B cell (primary cell): ENCODE data around the gene IL1R2. TPM values are rescaled to one million over a fixed set of nuclear protein-coding genes. Genes with fewer than 3 reads are reported as not detected.

Experiments used
- ATAC-seq: fragments of 200-7000 bp; cut with Tn5 transposase; one replicate; pipeline ENCODE4 v1.10.0; 2021; ENCODE audit warnings: low read depth, mild to moderate bottlenecking, moderate number of reproducible peaks, moderate library complexity
- CTCF ChIA-PET: fragments of 350-600 bp; sonication (Branson Sonifier 250); formaldehyde crosslinking; loops from one replicate; lab custom pipeline; 2021; ENCODE audit warnings: antibody characterized with exemption, inconsistent platforms; lab: Charles Lee
- POLR2A ChIA-PET: fragments of 350-600 bp; sonication (Branson Sonifier 250); formaldehyde crosslinking; loops from one replicate; lab custom pipeline; 2021; ENCODE audit warnings: antibody characterized with exemption; lab: Charles Lee
- DNase-seq: peaks from one replicate; pipeline ENCODE4 v3.0.0; 2013
- H2AFZ ChIP-seq: 2 replicates; pipeline ENCODE4 v1.6.1; 2012; ENCODE audit warnings: mild to moderate bottlenecking, low read depth, low read length; ENCODE audit not compliant: insufficient read depth, poor library complexity, severe bottlenecking
- H3K27ac ChIP-seq, 2 donors: 1 replicate in 1 of 2; 2 replicates in 1 of 2; pipeline ENCODE4 v1.5.1; 2012 to 2013; ENCODE audit warnings: low read length in 2 of 2, mild to moderate bottlenecking in 2 of 2, moderate library complexity in 1 of 2
- H3K27me3 ChIP-seq, 4 experiments: fragments of 200-600 bp in 1 of 4; sonication (generic) in 1 of 4; replicated peaks in 1 of 4; 1 replicate in 2 of 4; 2 replicates in 2 of 4; pipeline versions ENCODE4 v1.6.1 to v1.7.0; 2013 to 2016; ENCODE audit warnings: low read length in 3 of 4, mild to moderate bottlenecking in 2 of 4, mixed read lengths in 1 of 4, moderate library complexity in 1 of 4; ENCODE audit not compliant: insufficient read depth in 4 of 4, control insufficient read depth in 3 of 4; ENCODE audit errors: control extremely low read depth in 1 of 4
- H3K36me3 ChIP-seq, 2 experiments: replicated peaks in 1 of 2; 1 replicate in 1 of 2; 2 replicates in 1 of 2; pipeline versions ENCODE4 v1.6.1 to v1.7.1; 2013; ENCODE audit warnings: low read length in 1 of 2; ENCODE audit not compliant: insufficient read depth in 2 of 2, control insufficient read depth in 1 of 2; ENCODE audit errors: control extremely low read depth in 1 of 2, extremely low read depth in 1 of 2
- H3K4me1 ChIP-seq, 2 donors: fragments of 200-600 bp in 1 of 2; sonication (generic) in 1 of 2; 1 replicate in 1 of 2; 2 replicates in 1 of 2; pipeline versions ENCODE4 v1.5.1 to v1.6.1; 2013 to 2017; ENCODE audit warnings: low read length in 2 of 2; ENCODE audit not compliant: control insufficient read depth in 2 of 2, insufficient read depth in 2 of 2
- H3K4me2 ChIP-seq: replicated peaks from 2 replicates; pipeline ENCODE3; 2012; ENCODE audit warnings: mild to moderate bottlenecking, low read depth, low read length; ENCODE audit not compliant: poor library complexity, severe bottlenecking
- H3K4me3 ChIP-seq, 5 experiments: fragments of 200-600 bp in 1 of 5; sonication (generic) in 1 of 5; 1 replicate in 3 of 5; 2 replicates in 2 of 5; pipeline versions ENCODE4 v1.5.1 to v1.7.0; 2011 to 2016; ENCODE audit warnings: low read length in 4 of 5, mild to moderate bottlenecking in 4 of 5, low read depth in 2 of 5, control low read depth in 1 of 5, moderate library complexity in 1 of 5; ENCODE audit not compliant: insufficient read depth in 1 of 5; ENCODE audit errors: control extremely low read depth in 1 of 5, extremely low read depth in 1 of 5
- H3K79me2 ChIP-seq: fragments of 200-600 bp; sonication (generic); one replicate; pipeline ENCODE4 v1.6.0; 2016; ENCODE audit warnings: low read length; ENCODE audit not compliant: control insufficient read depth, insufficient read depth
- H3K9ac ChIP-seq: fragments of 200-600 bp; sonication (generic); 2 replicates; pipeline ENCODE4 v1.6.1; 2017; ENCODE audit warnings: mild to moderate bottlenecking, low read length, moderate library complexity
- H3K9me3 ChIP-seq, 3 donors: one replicate each; pipeline versions ENCODE4 v1.6.1 to v1.7.1; 2013; ENCODE audit warnings: low read length in 2 of 3; ENCODE audit not compliant: control insufficient read depth in 2 of 3, insufficient read depth in 1 of 3; ENCODE audit errors: control extremely low read depth in 1 of 3
- H4K20me1 ChIP-seq: 2 replicates; pipeline ENCODE4 v1.6.0; 2012; ENCODE audit warnings: mild to moderate bottlenecking, low read length; ENCODE audit not compliant: insufficient read depth, control insufficient read depth, poor library complexity, severe bottlenecking
- H3K27ac Mint-ChIP-seq: one replicate; pipeline ENCODE4 v1.8.0; 2021; ENCODE audit warnings: mixed read lengths
- H3K27me3 Mint-ChIP-seq: one replicate; pipeline ENCODE4 v1.8.0; 2021; ENCODE audit warnings: mixed read lengths
- H3K4me1 Mint-ChIP-seq: one replicate; pipeline ENCODE4 v1.8.0; 2021; ENCODE audit warnings: mixed read lengths
- H3K4me3 Mint-ChIP-seq: one replicate; pipeline ENCODE4 v1.8.0; 2021; ENCODE audit warnings: mixed read lengths
- H3K9me3 Mint-ChIP-seq: one replicate; pipeline ENCODE4 v1.8.0; 2022; ENCODE audit warnings: mixed read lengths; ENCODE audit not compliant: insufficient read depth
- EZH2 ChIP-seq: IDR thresholded peaks from 2 replicates; pipeline ENCODE4 v1.6.1; 2012; ENCODE audit warnings: borderline replicate concordance, low read depth, mild to moderate bottlenecking, moderate library complexity, low read length; ENCODE audit not compliant: insufficient read depth, poor library complexity, severe bottlenecking
- WGBS: methylation state at CpG from one replicate; pipeline ENCODE4 v1.1.5; 2013; ENCODE audit warnings: missing lambda C conversion rate; ENCODE audit not compliant: insufficient coverage; 5-methylcytosine and 5-hydroxymethylcytosine counted together
- intact Hi-C: fragments of 100-400 bp; cut with micrococcal nuclease; formaldehyde crosslinking; loops from one replicate; pipeline ENCODE4 v1.10.0; 2022
- polyA plus RNA-seq: library from polyadenylated mRNA; depleted of rRNA; stranded (reverse); fragments of >200 nt; gene quantifications from 2 replicates; pipeline ENCODE4 v1.2.3, GENCODE V29; 2012
- total RNA-seq, 2 donors: library from RNA; stranded (reverse); fragments of 120-200 nt in 1 of 2; gene quantifications; 1 replicate in 1 of 2; 2 replicates in 1 of 2; pipeline versions ENCODE4 v1.2.3 to v1.2.4, GENCODE V29; 2013 to 2022
- TF ChIP-seq, protein P1 (sequence below): fragments of 200-600 bp; IDR thresholded peaks from one replicate; pipeline ENCODE4 v1.8.0; 2022; ENCODE audit warnings: antibody characterized with exemption, mild to moderate bottlenecking

IL1R2 gene
- total and polyA plus RNA-seq, 2 donors (not counting 1 experiment from before 2014, with no cell fraction given), result not detected

DNA sequence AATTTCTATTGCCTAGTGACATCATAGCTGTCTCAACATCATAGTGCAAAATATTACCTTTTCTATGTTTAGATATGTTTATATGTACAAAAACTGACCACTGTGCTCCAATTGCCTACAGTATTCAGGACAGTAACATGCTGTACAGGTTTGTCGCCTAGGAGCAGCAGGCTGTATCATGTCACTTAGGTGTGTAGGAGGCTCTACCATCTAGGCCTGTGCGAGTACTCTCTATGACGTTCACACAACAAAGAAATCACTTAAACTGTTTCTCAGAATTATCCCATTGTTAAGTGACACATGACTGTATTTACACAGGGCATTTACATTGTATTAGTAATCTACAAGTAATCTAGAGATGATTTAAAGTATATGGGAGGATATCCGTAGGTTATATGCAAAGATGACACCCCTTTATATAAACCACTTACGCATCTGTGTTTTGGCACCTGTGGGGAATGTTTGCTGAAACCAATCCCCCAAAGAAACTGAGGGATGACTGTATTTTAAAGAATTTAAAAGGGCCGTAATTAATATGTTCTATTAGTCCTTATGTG is 24.7 kb downstream of the IL1R2 start:
- ChIA-PET CTCF (interaction anchor here (4.4 kb wide), 1 partner anchor 224 kb away, joined by 30 read pairs; no protein-coding TSS in a partner anchor), POLR2A (no interaction called here)
- Mint-ChIP-seq H3K27me3 (peaks cover 5% of the 10 kb centered on the region), H3K4me1 (peaks cover 5% of the 10 kb centered on the region), H3K4me3 (no peak overlapping the region), H3K27ac (no peak overlapping the region), H3K9me3 (peaks cover 3% of the 10 kb centered on the region)
- no peak overlapping the region for H3K27ac ChIP-seq
- peaks cover 0 to 3% of the 10 kb centered on the region in 2 donors for H3K4me1 ChIP-seq
- H3K36me3 ChIP-seq, result no peaks in the 10 kb centered on the region
- no peak overlapping the region for H3K4me3 ChIP-seq
- no peaks in the 10 kb centered on the region for H3K79me2 ChIP-seq
- DNase-seq, result no peak
- no peak for ATAC-seq
- 100% methylated on average over 1 of the region's 6 CpGs for WGBS
- H4K20me1 ChIP-seq, result no peaks in the 10 kb centered on the region
- no peak overlapping the region for H2AFZ ChIP-seq
- peaks cover 0 to 8% (median 0%) of the 10 kb centered on the region in 4 experiments for H3K27me3 ChIP-seq
- TF ChIP-seq, protein P1, sequence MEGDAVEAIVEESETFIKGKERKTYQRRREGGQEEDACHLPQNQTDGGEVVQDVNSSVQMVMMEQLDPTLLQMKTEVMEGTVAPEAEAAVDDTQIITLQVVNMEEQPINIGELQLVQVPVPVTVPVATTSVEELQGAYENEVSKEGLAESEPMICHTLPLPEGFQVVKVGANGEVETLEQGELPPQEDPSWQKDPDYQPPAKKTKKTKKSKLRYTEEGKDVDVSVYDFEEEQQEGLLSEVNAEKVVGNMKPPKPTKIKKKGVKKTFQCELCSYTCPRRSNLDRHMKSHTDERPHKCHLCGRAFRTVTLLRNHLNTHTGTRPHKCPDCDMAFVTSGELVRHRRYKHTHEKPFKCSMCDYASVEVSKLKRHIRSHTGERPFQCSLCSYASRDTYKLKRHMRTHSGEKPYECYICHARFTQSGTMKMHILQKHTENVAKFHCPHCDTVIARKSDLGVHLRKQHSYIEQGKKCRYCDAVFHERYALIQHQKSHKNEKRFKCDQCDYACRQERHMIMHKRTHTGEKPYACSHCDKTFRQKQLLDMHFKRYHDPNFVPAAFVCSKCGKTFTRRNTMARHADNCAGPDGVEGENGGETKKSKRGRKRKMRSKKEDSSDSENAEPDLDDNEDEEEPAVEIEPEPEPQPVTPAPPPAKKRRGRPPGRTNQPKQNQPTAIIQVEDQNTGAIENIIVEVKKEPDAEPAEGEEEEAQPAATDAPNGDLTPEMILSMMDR, result no peak
- TF ChIP-seq EZH2, result no peak
- no peak overlapping the region for H3K4me2 ChIP-seq
- peaks cover 0 to 2% (median 0%) of the 10 kb centered on the region in 3 donors for H3K9me3 ChIP-seq
- no peak overlapping the region for H3K9ac ChIP-seq
- intact Hi-C loops, result no loop called here

DNA sequence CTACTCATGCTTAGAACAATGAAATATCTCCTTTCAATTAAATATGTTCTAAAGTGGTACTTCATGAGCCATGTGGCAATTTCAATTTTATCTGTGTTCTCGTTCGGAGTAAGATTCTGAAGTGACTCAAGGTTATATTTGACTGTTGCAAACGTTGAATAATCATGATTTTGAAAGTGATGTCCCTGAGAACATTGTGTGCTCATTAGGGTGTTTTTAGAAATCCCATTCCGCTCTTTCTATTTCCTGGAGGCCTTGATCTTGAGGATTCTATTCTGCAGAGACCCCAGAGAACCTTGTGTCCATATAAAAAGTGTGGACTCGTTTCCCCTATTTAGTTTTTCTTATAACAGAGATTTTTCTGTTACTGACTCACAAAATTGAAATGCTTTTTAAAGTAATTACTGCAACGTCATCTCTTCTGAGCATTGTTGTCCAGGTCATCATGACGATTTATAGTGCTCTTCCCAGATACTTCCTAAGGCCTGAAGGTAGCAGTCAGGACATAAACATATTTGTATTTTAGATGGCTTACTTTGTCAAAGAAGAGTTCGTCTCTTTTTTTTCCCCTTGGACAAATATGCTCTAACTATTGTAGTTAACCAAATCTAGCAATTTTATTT is 27.2 kb downstream of the IL1R2 start:
- no peak overlapping the region for H2AFZ ChIP-seq
- ATAC-seq (no peak), DNase-seq (no peak)
- peaks cover 0 to 8% (median 0%) of the 10 kb centered on the region in 4 experiments for H3K27me3 ChIP-seq
- 89% methylated on average over 2 of the region's 8 CpGs for WGBS
- Mint-ChIP-seq H3K4me3 (no peak overlapping the region), H3K9me3 (no peaks in the 10 kb centered on the region), H3K27me3 (peaks cover 5% of the 10 kb centered on the region), H3K4me1 (peaks cover 3% of the 10 kb centered on the region), H3K27ac (no peak overlapping the region)
- H3K4me1 ChIP-seq, result peaks cover 0 to 3% of the 10 kb centered on the region in 2 donors
- intact Hi-C loops, result no loop called here
- H3K4me2 ChIP-seq, result no peak overlapping the region
- ChIA-PET POLR2A (no interaction called here), CTCF (interaction anchor here (0.6 to 4.1 kb wide), 7 partner anchors 12 to 424 kb away, joined by 3 to 113 read pairs (median 10); partner anchors contain the start of gene IL18R1)
- H3K36me3 ChIP-seq, result no peaks in the 10 kb centered on the region
- no peak overlapping the region for H3K4me3 ChIP-seq
- TF ChIP-seq EZH2, result no peak
- no peak overlapping the region for H3K27ac ChIP-seq
- no peaks in the 10 kb centered on the region for H4K20me1 ChIP-seq
- no peak overlapping the region for H3K9ac ChIP-seq
- H3K79me2 ChIP-seq, result no peaks in the 10 kb centered on the region
- H3K9me3 ChIP-seq, result no peaks in the 10 kb centered on the region
